Measurements from ENCODE around the gene BABAM2.

GRCh38 chr2:27873091-27873490 lies 17.4 kb upstream of the BABAM2 start:
- TF ChIP-seq CTCF (IDR thresholded peaks at IDR 0.05; ENCODE audit: low read depth, low read length) (no peak), POLR2A (IDR thresholded peaks at IDR 0.05; ENCODE audit: extremely low read depth, insufficient read length) (no peak), MAX (IDR thresholded peaks at IDR 0.05; ENCODE audit: low read depth, low read length) (no peak)
